Bronchial epithelial cell (primary cell): ENCODE measurements around the gene ZNF75A. TPM values are rescaled to one million over a fixed set of nuclear protein-coding genes. Genes with fewer than 3 reads are reported as not detected.
A peak's percentile ranks its signal among the peaks of the same experiment; 100 is the strongest.

Experiments used
- DNase-seq: peaks from one replicate; pipeline ENCODE4 v3.0.0-alpha.2; 2010; ENCODE audit warnings: low read depth
- FAIRE-seq: peaks from 2 replicates; lab custom pipeline; 2011; peaks lifted over from hg19 to GRCh38; lab: Jason Lieb, UNC
- H3K27me3 ChIP-seq: 2 replicates; pipeline ENCODE4 v1.5.1; 2011; ENCODE audit warnings: low read length; ENCODE audit not compliant: control insufficient read depth, insufficient read depth
- H3K36me3 ChIP-seq: 2 replicates; pipeline ENCODE4 v1.5.1; 2011; ENCODE audit warnings: low read length; ENCODE audit not compliant: control insufficient read depth, insufficient read depth
- H3K4me3 ChIP-seq: 2 replicates; pipeline ENCODE4 v1.5.1; 2011; ENCODE audit warnings: mild to moderate bottlenecking, low read depth, low read length, control low read depth
- total RNA-seq: library from RNA; depleted of rRNA; stranded (reverse); fragments of >200 nt; gene quantifications from 2 replicates; pipeline ENCODE4 v1.2.1, GENCODE V29; 2014
- TF ChIP-seq, protein P1 (sequence below): IDR thresholded peaks from 2 replicates; pipeline ENCODE4 v1.5.1; 2011; ENCODE audit warnings: mild to moderate bottlenecking, moderate library complexity, low read length, control low read depth, inconsistent platforms; ENCODE audit not compliant: insufficient read depth, severe bottlenecking

ZNF75A gene
- total RNA-seq, 1 donor from 2014 or later = 22.9 TPM

DNA sequence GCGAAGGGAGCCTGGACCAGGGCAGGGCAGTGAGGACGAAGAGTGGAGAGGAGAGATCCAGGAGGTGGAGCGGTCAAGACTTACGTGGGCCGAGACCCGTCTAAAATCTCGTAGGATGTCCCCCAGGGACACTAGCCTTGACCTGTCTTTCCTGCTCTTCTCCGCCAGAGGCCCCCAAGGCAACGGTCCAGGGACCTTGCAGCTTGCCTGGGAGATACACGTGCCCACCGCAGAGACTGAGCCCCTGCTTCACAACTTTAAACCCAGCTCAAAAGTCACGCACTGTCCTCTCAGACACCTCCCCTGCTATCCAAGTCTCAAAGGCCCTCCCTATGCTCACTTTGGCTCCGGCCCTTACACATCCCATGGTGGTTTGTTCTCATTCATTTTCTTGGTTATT lies 9.5 kb upstream of the ZNF75A start:
- no peak overlapping the region for H3K4me3 ChIP-seq
- peaks cover 3% of the 10 kb centered on the region for H3K36me3 ChIP-seq

DNA sequence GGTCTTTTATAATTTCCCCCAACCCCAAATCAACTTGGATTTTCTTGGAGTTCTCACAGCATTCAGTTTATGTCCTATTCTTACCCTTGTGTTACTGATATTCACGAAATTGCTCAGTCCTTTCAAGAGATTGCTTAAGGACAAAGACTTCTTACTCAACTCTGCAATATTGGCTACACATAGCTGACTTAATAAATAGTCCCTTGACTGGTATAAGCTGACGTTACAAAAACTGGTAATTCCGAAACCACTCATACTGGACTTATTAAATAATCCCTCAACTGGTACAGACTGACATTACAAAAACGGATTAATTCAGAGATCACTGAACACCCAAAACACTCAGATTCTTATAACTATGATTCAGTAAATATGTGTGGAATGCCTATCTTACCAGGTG lies 927 bp upstream of the ZNF75A start:
- TF ChIP-seq, protein P1, sequence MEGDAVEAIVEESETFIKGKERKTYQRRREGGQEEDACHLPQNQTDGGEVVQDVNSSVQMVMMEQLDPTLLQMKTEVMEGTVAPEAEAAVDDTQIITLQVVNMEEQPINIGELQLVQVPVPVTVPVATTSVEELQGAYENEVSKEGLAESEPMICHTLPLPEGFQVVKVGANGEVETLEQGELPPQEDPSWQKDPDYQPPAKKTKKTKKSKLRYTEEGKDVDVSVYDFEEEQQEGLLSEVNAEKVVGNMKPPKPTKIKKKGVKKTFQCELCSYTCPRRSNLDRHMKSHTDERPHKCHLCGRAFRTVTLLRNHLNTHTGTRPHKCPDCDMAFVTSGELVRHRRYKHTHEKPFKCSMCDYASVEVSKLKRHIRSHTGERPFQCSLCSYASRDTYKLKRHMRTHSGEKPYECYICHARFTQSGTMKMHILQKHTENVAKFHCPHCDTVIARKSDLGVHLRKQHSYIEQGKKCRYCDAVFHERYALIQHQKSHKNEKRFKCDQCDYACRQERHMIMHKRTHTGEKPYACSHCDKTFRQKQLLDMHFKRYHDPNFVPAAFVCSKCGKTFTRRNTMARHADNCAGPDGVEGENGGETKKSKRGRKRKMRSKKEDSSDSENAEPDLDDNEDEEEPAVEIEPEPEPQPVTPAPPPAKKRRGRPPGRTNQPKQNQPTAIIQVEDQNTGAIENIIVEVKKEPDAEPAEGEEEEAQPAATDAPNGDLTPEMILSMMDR = no peak
- Histone ChIP-seq H3K27me3 (no peaks in the 10 kb centered on the region), H3K36me3 (peaks cover 9% of the 10 kb centered on the region), H3K4me3 (peak overlapping the region; percentile 70)
- no peak for FAIRE-seq
- no peak for DNase-seq

More for the DNA sequence above, 9.5 kb upstream of the ZNF75A start:
- TF ChIP-seq, protein P1 = no peak
- FAIRE-seq (no peak), DNase-seq (no peak)
- no peaks in the 10 kb centered on the region for H3K27me3 ChIP-seq

DNA sequence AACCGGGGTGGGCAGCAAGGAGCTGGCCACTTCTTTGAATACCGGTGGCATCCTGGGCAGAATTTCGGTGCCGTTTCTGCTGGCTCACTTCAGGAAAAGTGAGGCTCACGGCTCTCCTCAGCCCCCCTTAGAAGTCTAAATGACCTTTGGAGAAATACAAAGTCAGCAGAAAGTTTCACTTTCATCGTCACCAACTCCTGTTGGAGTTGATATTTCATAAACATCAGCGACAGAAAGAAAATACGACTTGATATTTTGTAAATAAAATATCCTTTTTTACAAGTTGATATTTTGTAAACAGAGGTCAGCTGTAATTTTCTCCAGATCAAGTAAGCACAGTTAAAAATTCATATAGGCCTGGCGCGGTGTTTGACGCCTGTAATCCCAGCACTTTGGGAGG lies 781 bp downstream of the ZNF75A start:
- H3K4me3 ChIP-seq = peak overlapping the region; percentile 70
- DNase-seq (no peak), FAIRE-seq (no peak)
- no peaks in the 10 kb centered on the region for H3K27me3 ChIP-seq
- H3K36me3 ChIP-seq = peaks cover 9% of the 10 kb centered on the region
- TF ChIP-seq, protein P1 = no peak

DNA sequence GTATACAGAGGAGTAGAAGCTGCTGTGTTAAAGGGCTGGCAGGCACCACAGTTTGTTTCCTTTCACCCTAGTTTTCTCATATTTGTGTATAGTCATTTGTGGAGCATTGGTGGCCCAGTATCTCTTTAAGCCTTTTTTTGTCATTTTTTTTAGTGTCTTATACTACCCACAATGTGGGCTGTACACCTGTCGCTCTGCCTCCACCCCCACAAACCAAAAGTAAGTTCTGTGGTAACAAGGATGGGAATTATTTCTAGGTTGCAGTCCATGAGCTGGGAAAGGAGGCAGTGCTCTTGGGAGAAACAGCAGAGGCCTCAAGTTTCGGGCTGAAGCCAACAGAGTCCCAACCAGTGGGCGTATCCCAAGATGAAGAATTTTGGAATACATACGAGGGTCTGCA lies 6.2 kb downstream of the ZNF75A start:
- TF ChIP-seq, protein P1 = no peak
- H3K4me3 ChIP-seq = no peak overlapping the region
- DNase-seq = no peak
- FAIRE-seq = no peak
- H3K36me3 ChIP-seq = peaks cover 15% of the 10 kb centered on the region
- no peaks in the 10 kb centered on the region for H3K27me3 ChIP-seq

DNA sequence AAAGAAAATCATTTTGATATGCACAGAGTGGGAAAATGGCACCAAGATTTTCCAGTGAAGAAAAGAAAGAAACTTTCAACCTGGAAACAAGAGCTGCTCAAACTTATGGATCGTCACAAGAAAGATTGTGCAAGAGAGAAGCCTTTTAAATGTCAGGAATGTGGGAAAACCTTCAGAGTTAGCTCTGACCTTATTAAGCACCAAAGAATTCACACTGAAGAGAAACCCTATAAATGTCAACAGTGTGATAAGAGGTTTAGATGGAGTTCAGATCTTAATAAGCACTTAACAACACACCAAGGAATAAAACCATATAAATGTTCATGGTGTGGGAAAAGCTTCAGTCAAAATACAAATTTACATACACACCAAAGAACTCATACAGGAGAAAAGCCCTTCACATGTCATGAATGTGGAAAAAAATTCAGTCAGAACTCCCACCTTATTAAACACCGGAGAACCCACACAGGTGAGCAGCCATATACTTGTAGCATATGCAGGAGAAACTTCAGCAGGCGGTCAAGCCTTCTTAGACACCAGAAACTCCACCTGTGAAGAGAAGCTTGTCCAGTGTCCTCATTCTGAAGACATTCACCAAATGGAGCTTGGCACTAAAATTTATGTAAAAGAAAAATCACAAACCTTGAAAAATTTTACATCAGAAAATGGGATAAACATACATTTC lies 12.2 kb downstream of the ZNF75A start:
- peak; percentile 13 for DNase-seq
- TF ChIP-seq, protein P1 = no peak
- peaks cover 10% of the 10 kb centered on the region for H3K36me3 ChIP-seq
- H3K4me3 ChIP-seq = no peak overlapping the region
- FAIRE-seq = no peak
- no peaks in the 10 kb centered on the region for H3K27me3 ChIP-seq

DNA sequence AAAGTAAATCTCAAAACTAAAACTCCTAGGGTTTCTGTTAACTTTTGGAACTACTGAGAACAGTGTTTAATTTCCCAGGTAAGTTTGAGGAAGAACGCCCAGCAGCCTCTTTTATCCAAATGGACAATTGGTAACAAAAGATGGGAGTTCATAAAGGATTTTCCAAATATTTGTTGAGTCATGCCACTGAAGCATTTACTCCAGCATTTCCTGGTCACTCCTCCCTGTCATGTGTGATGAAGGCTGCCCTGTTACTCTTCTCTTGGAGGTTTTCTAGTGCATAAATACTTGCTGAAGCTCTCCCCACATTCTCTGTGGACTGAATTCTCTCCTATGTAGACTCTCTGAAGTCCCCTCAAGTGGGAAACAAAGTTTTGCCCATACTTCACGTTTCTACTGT lies 16.5 kb downstream of the ZNF75A start:
- Histone ChIP-seq H3K4me3 (no peak overlapping the region), H3K36me3 (peaks cover 2% of the 10 kb centered on the region), H3K27me3 (no peaks in the 10 kb centered on the region)
- TF ChIP-seq, protein P1 = no peak
- DNase-seq = no peak
- no peak for FAIRE-seq
